Measurements from ENCODE around the gene HMGN3.
A peak's percentile ranks its signal among the peaks of the same experiment; 100 is the strongest.

The HMGN3 gene

GRCh38 chr6:79184641-79185040 is 49.8 kb downstream of the HMGN3 start:
- no peak for DNase-seq (ENCODE audit: low read depth)

DNA sequence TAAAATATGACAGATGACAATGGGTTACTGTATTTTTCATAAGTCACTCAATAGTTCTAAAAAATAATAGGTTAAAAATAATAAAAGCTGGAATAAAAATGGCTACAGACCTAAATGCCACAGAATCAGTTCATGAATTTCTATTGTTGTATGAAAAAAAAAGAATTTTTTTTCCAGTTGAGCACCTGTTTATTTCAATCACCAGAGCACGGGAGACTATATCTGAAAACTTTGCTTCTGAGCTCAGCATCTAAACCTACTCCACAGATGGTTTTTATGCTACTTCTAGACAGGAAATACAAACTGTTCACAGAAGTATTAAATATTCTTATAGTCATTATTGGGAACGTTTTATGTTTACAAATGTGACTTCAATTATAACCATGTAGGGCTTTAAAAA is 50.4 kb downstream of the HMGN3 start:
- DNase-seq (ENCODE audit: low read depth): no peak

GRCh38 chr6:79180052-79180451 is 54.4 kb downstream of the HMGN3 start:
- no peak for DNase-seq (ENCODE audit: low read depth)

DNA sequence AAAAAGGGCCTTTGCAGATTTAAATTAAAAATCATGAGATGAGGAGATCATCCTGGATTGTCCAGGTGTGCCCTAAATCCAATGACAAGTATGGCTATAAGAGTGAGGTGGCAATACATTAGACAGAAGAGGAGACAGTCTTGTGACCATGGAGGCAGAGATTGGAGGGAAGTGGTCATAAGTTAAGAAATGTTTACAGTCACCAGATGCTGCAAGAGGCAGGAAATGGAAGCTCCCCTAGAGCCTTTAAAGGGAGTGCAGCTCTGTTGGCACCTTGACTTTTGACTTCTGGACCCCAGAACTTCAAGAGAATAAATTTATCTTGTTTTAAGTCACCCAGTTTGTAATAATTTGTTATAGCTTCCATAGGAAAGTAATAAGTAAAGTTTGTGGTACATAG is 61.1 kb downstream of the HMGN3 start:
- no peak for DNase-seq (ENCODE audit: low read depth)

DNA sequence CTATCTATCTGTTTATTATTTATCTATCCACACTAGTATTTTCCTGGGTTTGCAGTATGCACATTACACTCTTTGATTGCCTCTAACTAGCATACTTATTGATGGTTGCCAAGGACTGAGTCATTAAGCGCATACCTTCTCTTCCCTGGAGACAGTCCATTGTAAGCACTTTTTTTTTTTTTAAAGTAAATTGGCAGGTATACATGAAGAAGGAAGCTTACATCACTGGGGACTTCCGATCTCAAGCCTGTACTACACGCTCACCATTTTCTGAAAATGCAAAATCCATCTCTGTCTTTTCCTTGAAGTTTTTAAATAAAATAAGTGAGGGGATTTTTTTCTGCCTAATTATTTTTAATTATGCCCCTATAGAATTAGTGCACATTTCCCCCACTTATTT is 63.5 kb downstream of the HMGN3 start:
- no peak for DNase-seq (ENCODE audit: low read depth)

GRCh38 chr6:79170431-79170830 is 64.1 kb downstream of the HMGN3 start:
- no peak for DNase-seq (ENCODE audit: low read depth)

DNA sequence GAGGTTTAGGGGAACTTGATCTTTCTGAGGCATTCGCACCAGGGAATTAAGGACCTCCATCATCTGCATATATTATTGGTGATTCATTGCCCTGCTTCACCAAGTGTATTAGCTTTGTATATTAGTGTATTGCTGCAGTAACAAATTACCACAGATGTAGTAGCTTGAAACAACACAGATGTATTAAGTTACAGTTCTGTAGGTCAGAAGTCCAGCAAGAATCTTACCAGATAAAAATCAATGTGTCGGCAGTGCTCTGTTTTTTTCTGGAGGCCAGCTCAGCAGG is 65.8 kb downstream of the HMGN3 start:
- no peak for DNase-seq (ENCODE audit: low read depth)

GRCh38 chr6:79167931-79168694 is 66.4 kb downstream of the HMGN3 start:
- DNase-seq (ENCODE audit: low read depth): peak; percentile 5

- no peak for DNase-seq (ENCODE audit: low read depth)
Measured at GRCh38 chr6:79159846-79160245, 74.6 kb downstream of the HMGN3 start.

DNA sequence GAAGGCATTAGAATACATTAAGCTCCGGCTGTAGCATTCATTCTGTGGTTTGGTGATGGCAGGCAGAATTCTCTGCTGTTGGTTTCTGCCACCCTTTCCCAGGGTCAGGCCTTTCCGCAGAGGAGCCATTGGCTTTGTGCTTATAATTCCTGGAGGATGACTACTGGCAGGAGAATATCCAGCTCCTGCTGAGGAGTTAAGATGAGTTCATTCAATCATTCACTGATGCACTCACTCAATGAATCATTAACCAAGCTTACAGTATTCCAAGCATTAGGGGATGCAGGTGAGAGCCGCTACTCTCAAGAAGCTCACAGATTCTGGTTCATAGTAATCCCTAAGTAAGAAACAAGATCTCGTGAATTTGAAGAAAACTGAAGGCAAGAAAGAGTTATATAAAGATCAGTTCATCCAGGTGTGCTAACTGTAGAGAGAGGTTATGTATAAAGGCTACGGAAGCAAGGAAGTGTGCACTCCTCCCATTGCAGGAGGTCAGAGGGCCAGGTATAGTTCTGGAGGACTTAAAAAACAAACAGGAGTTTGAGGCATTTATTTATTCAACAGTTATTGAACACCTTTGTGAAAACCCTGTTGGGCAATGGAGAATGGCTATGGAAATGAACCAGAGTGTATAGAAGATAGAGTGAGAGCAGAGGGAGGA is 75.5 kb downstream of the HMGN3 start:
- no peak for DNase-seq (ENCODE audit: low read depth)

- DNase-seq (ENCODE audit: low read depth): no peak
Measured at GRCh38 chr6:79157961-79158644, 76.4 kb downstream of the HMGN3 start.

GRCh38 chr6:79152269-79152737 is 82.2 kb downstream of the HMGN3 start:
- no peak for DNase-seq (ENCODE audit: low read depth)

Data from EH (cell line).